ENCODE results near the gene KIF1A.
"Not testable (repeated sequence)": the region's sequence is repeated elsewhere in the genome, so short reads cannot be mapped to it uniquely, and the experiment has no call there.

The KIF1A gene

DNA sequence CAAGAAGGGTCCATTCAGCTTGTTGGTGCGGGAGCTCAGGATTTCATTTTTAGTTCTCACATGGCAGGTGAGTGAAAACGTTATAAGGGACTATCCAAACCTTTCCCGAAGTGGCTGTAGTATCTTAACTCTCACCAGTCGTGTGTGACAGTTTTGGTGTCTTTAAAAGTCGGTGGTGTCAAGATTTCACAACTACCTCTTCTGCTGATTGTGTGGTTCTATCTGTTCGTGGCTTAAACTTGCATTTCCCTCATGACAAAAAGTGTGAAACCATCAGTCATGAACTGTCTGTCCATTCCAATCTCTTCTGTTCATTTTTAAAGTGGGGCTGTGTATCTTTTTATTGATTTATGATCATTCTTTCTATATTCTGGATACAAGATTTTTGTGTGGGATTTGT is 133.6 kb downstream of the KIF1A start:
- DNase-seq (ENCODE audit: low read depth): peak; percentile 36
- H3K4me3 ChIP-seq (ENCODE audit: low read depth, low read length): no peak overlapping the region
- TF ChIP-seq, protein P1, sequence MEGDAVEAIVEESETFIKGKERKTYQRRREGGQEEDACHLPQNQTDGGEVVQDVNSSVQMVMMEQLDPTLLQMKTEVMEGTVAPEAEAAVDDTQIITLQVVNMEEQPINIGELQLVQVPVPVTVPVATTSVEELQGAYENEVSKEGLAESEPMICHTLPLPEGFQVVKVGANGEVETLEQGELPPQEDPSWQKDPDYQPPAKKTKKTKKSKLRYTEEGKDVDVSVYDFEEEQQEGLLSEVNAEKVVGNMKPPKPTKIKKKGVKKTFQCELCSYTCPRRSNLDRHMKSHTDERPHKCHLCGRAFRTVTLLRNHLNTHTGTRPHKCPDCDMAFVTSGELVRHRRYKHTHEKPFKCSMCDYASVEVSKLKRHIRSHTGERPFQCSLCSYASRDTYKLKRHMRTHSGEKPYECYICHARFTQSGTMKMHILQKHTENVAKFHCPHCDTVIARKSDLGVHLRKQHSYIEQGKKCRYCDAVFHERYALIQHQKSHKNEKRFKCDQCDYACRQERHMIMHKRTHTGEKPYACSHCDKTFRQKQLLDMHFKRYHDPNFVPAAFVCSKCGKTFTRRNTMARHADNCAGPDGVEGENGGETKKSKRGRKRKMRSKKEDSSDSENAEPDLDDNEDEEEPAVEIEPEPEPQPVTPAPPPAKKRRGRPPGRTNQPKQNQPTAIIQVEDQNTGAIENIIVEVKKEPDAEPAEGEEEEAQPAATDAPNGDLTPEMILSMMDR (IDR thresholded peaks at IDR 0.05; ENCODE audit: insufficient read depth, low read depth, low read length, missing control alignments): no peak

DNA sequence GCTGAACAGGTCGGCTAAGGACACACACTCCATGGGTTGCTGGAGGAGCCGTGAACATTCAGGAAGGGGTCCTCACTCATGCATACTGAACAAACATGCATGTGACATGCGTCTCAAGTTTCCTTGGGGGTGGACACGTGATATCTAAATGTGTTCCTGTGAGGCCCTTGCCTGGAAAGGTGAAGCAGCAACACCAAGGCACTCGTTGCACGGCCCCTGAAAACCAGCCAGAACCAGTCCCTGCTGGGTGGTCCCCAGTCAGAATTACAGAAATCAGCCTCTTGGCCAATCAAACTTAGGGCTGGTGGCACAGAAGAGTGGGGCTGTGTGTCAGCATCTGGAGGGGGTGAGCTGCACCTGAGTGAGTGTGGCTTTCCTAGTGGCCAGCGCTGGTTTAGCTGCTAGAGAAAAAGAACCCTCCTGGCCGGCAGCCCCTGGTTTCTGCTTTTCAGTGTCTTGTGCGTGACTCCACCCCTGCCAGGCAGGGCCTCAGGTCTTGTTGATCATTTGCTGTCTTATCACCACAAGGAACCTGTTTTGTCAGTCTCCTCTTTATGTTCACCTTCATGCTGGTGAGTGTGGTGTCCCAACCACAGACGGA is 134.1 kb downstream of the KIF1A start:
- no peak for DNase-seq (ENCODE audit: low read depth)
- TF ChIP-seq, protein P1 (IDR thresholded peaks at IDR 0.05; ENCODE audit: insufficient read depth, low read depth, low read length, missing control alignments): no peak
- no peak overlapping the region for H3K4me3 ChIP-seq (ENCODE audit: low read depth, low read length)

DNA sequence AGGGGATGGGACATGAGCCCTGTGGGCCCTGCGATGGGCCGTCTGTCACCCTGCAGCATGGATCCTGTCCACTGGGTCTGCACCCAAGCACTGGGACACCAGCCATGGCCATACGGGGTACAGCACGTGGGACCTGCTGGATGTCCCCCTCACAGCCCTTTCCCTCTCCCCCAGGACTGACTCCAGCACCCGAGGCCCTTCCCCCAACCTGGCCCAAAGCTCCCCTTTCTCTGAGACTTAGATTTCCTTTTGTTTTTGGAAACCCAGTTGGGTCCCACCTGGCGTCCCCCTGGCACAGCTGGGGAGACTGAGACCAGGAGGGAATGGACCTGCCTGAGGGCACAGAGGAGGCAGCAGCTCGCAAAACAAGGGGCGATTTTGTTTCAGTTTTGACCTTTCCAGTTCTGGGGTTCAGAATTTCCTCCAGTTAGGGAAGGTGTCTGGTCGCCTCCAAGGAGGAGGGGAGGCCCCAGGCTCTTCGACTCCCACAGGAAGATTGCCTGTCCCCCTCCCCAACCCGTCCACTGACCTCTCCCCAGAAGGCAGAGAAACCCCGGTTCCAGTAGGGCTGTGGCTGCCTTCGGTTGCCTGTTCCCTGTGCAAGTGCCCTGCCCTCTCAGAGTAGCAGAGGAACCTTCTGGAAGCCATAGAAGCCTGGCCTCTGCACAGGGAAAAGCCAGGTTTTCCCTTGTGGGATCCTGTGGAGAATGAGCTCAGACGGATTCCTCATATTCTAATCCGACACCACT is 135.9 kb downstream of the KIF1A start:
- H3K4me3 ChIP-seq (ENCODE audit: low read depth, low read length); DNase-seq (ENCODE audit: low read depth): not testable (repeated sequence)

DNA sequence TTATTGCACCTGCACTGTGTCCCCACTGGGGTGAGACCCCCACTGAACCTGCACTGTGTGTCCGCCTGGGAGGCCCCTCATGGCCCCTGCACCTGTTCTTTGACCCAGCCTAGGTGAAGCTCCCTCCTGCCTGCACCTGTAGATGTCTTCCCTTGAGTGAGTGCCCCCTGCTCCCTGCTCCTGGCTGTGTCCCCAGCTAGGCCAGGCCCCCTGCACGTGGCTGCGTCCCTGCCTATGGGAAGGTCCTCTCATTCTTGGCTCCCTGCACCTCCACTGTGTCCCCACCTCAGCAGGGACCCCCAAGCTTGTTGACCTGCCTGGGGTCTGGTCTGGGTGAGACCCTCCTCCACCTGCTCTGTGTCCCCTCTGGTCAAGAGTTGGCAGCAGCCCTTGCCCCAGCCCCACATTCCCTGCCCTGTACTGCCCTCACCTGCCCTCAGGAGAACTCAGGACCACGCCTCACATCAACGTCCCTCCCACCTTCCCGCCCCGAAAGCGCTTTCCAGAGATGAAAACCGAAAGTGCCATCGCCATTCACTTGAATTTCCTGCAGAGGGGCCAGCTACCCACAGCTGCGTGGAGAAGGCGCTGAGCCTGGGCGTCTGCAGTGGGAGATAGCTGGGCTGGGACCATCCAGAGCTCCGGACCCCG is 136.6 kb downstream of the KIF1A start:
- not testable (repeated sequence) for H3K4me3 ChIP-seq (ENCODE audit: low read depth, low read length); DNase-seq (ENCODE audit: low read depth)

DNA sequence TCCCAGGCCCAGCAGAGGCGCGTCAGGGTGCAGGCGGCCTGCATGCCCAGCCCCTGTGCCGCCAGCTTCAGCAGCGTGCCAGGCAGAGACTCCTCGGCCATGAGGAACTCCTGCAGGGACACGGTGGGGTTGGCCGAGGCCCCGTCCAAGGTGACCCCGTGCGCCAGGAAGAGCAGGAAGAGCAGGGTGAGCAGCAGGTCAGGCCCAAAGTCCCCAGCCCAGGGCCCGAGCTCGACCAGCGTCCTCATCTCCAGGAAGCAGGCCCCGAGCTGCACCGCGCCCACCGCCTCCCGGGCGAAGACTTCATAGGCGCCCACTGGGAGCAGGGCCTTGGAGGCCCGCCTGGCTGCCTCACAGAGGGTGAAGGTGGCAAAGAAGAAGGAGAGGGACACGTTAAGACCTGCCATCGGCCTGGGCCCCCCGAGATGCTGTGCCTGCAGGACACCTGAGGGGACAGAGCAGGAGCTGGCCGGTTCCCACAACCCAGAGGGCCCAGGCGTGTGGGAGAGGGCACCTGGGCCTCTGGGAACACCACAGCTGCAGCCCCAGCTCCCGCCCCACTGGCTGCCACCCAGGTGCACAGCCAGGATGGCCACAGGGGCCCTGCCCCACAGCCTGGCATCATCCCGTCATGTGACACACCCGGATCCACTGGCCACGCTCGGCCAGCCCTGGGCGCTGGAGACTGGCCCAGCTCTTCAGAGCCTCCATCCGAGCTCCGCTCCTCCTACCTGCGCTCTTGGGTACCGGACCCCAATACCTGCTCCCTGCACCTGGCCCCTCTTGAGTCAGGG is 137.4 kb downstream of the KIF1A start, which contains the start of gene AQP12B:
Gene AQP12B, minus strand, starts transcription at position 455 of the 794 bp plus-strand sequence. Its CDS starts 48 bp downstream, at position 407.
- not testable (repeated sequence) for H3K4me3 ChIP-seq (ENCODE audit: low read depth, low read length)

DNA sequence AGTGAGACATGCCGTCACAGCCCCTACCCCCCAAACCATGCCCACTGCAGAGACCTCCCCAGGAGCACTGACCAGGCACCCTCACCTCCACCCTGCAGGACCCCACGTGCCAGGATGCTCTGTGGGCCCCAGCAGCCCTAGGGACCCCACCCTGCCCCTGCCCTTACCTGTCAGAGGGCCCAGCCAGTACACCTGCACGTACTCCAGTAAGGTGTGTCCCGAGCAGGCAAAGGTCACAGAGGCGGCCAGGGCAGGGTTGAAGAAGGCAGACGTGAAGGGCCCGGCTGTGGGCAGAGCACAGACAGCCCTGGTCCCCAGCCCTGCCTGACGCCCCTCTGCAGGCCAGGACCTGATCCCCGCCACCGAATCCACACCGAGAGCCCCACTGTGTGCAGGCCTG is 139.8 kb downstream of the KIF1A start:
- H3K4me3 ChIP-seq (ENCODE audit: low read depth, low read length); DNase-seq (ENCODE audit: low read depth): not testable (repeated sequence)

More for the DNA sequence above, 137.4 kb downstream of the KIF1A start, which contains the start of gene AQP12B:
- DNase-seq (ENCODE audit: low read depth): not testable (repeated sequence)

DNA sequence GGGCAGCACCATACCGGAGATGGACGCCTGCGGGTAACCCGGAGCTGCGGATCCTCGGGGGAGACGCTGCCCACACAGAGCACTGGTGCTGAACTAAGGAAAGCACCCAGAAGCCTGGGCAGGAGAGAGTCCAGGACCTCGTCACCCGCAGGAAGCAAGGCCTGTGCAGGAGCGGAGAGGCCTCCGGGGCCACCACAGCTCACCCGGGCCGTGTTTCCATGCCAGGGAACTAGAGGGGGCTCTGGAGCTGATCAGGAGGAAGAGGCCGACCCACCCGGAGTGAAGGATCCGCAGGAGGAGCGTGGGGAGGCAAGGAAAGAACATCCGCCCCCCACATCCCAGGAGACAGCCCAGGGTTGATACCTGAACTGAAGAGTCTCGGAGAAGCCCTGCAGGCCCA is 141.1 kb downstream of the KIF1A start:
- not testable (repeated sequence) for DNase-seq (ENCODE audit: low read depth); H3K4me3 ChIP-seq (ENCODE audit: low read depth, low read length)

DNA sequence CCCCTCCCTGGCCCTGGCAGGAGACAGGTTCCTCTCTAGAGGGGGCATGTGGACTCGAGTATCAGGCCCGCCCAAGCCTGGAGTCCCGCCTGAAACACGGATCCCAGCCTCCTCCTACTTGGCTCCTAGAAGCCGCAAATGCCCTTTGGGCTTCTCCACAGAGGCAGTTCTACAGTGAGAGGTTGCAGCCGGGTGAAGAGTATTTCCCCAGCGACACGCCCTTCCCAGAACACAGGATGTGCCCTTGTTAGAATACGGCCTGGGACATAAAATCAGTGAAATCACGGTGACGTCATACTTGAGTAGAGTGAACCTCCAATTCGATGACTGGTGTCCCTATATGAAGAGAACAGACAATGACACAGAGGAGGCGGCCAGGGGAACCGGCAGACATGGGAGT is 142.0 kb downstream of the KIF1A start:
- H3K4me3 ChIP-seq (ENCODE audit: low read depth, low read length); DNase-seq (ENCODE audit: low read depth): not testable (repeated sequence)

DNA sequence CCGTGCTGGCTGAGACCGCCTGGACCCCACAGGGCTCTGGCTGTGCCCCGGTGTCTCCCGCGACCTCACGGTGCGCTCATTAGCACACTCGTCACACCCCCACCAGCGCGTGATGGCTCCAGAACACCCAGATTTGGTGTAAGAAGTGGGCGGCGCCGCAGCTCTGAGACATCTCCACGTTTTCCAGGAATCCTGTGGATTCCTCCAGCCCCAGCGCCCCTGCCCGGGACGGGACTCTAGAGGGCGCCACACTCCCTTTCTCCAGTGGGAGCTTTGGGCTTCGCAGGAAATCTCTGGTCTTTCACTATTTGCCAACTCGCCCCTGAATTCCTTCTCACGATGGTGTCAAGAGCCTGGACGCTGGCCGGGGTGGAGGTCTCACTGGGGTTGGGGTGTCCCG is 144.7 kb downstream of the KIF1A start:
- not testable (repeated sequence) for DNase-seq (ENCODE audit: low read depth); H3K4me3 ChIP-seq (ENCODE audit: low read depth, low read length)

DNA sequence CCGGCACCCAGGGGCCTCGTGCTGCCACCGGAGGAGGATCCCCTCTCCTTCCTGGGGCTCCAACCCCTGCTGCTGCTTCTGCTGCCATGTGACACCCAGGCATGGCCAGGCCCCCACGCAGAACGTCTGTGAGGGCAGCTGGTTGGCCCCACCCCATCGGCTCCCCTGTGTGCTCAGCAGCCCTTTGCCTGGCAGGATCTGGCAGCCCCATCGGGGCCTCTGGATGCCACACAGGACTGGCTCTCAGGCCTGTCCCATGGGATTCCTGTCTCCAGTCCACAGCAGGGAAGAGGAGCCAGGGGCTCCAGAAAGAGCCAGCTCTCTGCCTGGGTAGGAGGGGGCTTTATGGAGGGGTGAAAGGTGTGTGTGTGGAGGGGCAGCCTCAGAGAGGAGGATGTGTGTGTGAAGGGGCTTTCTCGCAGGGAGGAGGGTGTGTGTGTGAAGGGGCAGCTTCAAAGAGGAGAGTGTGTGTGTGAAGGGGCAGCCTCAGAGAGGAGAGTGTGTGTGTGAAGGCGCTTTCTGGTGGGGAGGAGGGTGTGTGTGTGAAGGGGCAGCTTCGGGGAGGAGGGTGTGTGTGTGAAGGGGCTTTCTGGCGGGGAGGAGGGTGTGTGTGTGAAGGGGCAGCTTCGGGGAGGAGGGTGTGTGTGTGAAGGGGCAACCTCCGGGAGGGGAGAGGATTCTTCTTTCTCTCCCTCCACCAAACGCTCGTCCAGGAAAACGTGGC is 145.4 kb downstream of the KIF1A start:
- H3K4me3 ChIP-seq (ENCODE audit: low read depth, low read length); DNase-seq (ENCODE audit: low read depth): not testable (repeated sequence)
